ENCODE data around the gene BMPR1A. TPM values are rescaled to one million over a fixed set of nuclear protein-coding genes. Genes with fewer than 3 reads are reported as not detected.

Gene BMPR1A
- total and polyA plus RNA-seq, 2 of the 13 experiments (the other 11 are each of a cell fraction or from before 2014, with no cell fraction given) = 17.8 to 44.2 TPM

DNA sequence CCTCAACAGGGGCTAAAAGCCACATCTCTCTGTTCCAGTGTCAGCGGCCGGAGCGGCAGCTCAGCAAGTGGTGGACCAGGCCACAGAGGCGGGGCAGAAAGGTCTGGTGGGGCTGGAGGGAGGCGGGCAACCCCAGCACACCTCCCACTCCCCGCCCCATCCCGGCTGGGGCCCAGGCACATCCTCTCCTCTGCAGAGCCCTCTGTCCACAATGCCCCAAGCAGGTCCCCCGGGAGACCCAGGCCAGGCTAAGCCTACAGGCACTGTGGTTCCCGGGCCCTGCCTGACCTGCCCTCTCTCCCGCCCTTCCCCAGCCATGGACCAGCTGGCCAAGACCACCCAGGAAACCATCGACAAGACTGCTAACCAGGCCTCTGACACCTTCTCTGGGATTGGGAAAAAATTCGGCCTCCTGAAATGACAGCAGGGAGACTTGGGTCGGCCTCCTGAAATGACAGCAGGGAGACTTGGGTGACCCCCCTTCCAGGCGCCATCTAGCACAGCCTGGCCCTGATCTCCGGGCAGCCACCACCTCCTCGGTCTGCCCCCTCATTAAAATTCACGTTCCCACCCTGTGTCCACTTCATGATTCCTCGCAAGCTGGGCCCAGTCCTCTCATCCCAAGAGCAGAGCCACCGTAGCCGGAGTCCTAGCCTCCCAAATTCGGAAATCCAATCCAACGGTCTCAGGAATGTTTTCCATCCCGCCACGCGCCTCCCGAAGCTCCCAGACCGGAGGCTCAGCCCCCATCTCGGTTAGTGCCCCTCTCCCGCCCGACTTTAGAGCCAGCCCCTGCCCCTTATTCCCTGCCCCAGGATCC is 214.0 kb downstream of the BMPR1A start:
- DNase-seq (ENCODE audit: low spot score) = no peak
- H3K9ac ChIP-seq (ENCODE audit: insufficient read depth, low read depth, low read length) = no peak overlapping the region
- no peaks in the 10 kb centered on the region for H3K9me3 ChIP-seq (ENCODE audit: low read length)
- ATAC-seq = peak; percentile 6
- H3K4me1 ChIP-seq (ENCODE audit: insufficient read depth, low read length) = peaks cover 28% of the 10 kb centered on the region
- CTCF ChIA-PET (ENCODE audit: low intra/inter-chr PET ratio, low total read pairs) = no interaction called here
- BruUV-seq (replicated peaks) = no TSS peak
- in situ Hi-C loops (cut with HindIII; ENCODE audit: extremely low pct_ligation_motif_present, low pct_unique_long_range_greater_than_20kb) (no loop called here), intact Hi-C loops (cut with micrococcal nuclease; ENCODE audit: unreplicated experiment) (no loop called here)
- H3K27me3 ChIP-seq (ENCODE audit: control insufficient read depth in 1 of 2, insufficient read depth in 2 of 2, low read length in 2 of 2) = peaks cover 5 to 52% of the 10 kb centered on the region in 2 experiments; a peak in 3 of 5 replicates
- no peak overlapping the region for H2AFZ ChIP-seq (ENCODE audit: low read length)
- no peaks in the 10 kb centered on the region for H3K79me2 ChIP-seq (ENCODE audit: insufficient read depth, low read length)
- no peaks in the 10 kb centered on the region for H3K36me3 ChIP-seq (replicated peaks in 1 of 2; ENCODE audit: control insufficient read depth in 1 of 2, insufficient read depth in 2 of 2, low read length in 2 of 2)
- peak overlapping the region in 1 of 3 experiments; percentile 8; a peak in 1 of 6 replicates for H3K4me3 ChIP-seq (replicated peaks in 1 of 3; ENCODE audit: insufficient read depth in 1 of 3, low read depth in 2 of 3, low read length in 3 of 3)
- peak overlapping the region; percentile 33; the same call in 1 of the 2 replicates for H3K4me2 ChIP-seq (ENCODE audit: low read depth, low read length)
- POLR2A ChIA-PET = no interaction called here
- no peak for TF ChIP-seq HOXA9 (CRISPR knock-in tag; IDR thresholded peaks at IDR 0.05; ENCODE audit: borderline replicate concordance)
- FAIRE-seq = no peak
- no peak overlapping the region for H3K27ac ChIP-seq (ENCODE audit: extremely low read length, insufficient read depth, low read length)
- no peaks in the 10 kb centered on the region for H4K20me1 ChIP-seq (ENCODE audit: insufficient read depth, low read length)
- WGBS (ENCODE audit: low lambda C conversion rate) = 41% methylated on average over 23 of the region's 30 CpGs

DNA sequence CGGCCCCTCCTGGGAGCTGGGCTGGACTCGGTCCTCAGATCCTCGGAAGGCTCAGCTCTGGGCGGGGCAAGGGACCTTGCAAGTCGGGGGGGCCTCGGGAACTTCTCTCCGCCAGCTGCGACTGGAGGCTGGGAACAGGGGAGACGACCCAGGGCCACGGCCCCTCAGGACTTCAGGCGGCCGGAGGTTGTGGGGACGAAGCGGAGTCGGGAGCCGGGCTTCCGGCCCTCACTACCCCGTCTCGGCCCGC is 214.5 kb downstream of the BMPR1A start:
- Histone ChIP-seq H3K36me3 (replicated peaks in 1 of 2; ENCODE audit: control insufficient read depth in 1 of 2, insufficient read depth in 2 of 2, low read length in 2 of 2) (no peaks in the 10 kb centered on the region), H2AFZ (ENCODE audit: low read length) (no peak overlapping the region), H3K9ac (ENCODE audit: insufficient read depth, low read depth, low read length) (no peak overlapping the region), H3K4me3 (replicated peaks in 1 of 3; ENCODE audit: insufficient read depth in 1 of 3, low read depth in 2 of 3, low read length in 3 of 3) (no peak overlapping the region), H3K27me3 (ENCODE audit: control insufficient read depth in 1 of 2, insufficient read depth in 2 of 2, low read length in 2 of 2) (peaks cover 5 to 52% of the 10 kb centered on the region in 2 experiments; a peak in 3 of 5 replicates), H3K4me2 (ENCODE audit: low read depth, low read length) (no peak overlapping the region), H3K4me1 (ENCODE audit: insufficient read depth, low read length) (peaks cover 23% of the 10 kb centered on the region), H4K20me1 (ENCODE audit: insufficient read depth, low read length) (no peaks in the 10 kb centered on the region), H3K9me3 (ENCODE audit: low read length) (no peaks in the 10 kb centered on the region), H3K79me2 (ENCODE audit: insufficient read depth, low read length) (no peaks in the 10 kb centered on the region), H3K27ac (ENCODE audit: extremely low read length, insufficient read depth, low read length) (no peak overlapping the region)
- POLR2A ChIA-PET = no interaction called here
- CTCF ChIA-PET (ENCODE audit: low intra/inter-chr PET ratio, low total read pairs) = no interaction called here
- no peak for ATAC-seq
- in situ Hi-C loops (cut with HindIII; ENCODE audit: extremely low pct_ligation_motif_present, low pct_unique_long_range_greater_than_20kb) = no loop called here
- DNase-seq (ENCODE audit: low spot score) = no peak
- TF ChIP-seq ZNF816 (CRISPR knock-in tag; IDR thresholded peaks at IDR 0.05; ENCODE audit: borderline replicate concordance) = no peak
- TF ChIP-seq, protein P1, sequence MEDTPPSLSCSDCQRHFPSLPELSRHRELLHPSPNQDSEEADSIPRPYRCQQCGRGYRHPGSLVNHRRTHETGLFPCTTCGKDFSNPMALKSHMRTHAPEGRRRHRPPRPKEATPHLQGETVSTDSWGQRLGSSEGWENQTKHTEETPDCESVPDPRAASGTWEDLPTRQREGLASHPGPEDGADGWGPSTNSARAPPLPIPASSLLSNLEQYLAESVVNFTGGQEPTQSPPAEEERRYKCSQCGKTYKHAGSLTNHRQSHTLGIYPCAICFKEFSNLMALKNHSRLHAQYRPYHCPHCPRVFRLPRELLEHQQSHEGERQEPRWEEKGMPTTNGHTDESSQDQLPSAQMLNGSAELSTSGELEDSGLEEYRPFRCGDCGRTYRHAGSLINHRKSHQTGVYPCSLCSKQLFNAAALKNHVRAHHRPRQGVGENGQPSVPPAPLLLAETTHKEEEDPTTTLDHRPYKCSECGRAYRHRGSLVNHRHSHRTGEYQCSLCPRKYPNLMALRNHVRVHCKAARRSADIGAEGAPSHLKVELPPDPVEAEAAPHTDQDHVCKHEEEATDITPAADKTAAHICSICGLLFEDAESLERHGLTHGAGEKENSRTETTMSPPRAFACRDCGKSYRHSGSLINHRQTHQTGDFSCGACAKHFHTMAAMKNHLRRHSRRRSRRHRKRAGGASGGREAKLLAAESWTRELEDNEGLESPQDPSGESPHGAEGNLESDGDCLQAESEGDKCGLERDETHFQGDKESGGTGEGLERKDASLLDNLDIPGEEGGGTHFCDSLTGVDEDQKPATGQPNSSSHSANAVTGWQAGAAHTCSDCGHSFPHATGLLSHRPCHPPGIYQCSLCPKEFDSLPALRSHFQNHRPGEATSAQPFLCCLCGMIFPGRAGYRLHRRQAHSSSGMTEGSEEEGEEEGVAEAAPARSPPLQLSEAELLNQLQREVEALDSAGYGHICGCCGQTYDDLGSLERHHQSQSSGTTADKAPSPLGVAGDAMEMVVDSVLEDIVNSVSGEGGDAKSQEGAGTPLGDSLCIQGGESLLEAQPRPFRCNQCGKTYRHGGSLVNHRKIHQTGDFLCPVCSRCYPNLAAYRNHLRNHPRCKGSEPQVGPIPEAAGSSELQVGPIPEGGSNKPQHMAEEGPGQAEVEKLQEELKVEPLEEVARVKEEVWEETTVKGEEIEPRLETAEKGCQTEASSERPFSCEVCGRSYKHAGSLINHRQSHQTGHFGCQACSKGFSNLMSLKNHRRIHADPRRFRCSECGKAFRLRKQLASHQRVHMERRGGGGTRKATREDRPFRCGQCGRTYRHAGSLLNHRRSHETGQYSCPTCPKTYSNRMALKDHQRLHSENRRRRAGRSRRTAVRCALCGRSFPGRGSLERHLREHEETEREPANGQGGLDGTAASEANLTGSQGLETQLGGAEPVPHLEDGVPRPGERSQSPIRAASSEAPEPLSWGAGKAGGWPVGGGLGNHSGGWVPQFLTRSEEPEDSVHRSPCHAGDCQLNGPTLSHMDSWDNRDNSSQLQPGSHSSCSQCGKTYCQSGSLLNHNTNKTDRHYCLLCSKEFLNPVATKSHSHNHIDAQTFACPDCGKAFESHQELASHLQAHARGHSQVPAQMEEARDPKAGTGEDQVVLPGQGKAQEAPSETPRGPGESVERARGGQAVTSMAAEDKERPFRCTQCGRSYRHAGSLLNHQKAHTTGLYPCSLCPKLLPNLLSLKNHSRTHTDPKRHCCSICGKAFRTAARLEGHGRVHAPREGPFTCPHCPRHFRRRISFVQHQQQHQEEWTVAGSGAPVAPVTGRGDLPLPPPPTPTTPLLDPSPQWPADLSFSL (CRISPR knock-in tag; IDR thresholded peaks at IDR 0.05) = no peak
- intact Hi-C loops (cut with micrococcal nuclease; ENCODE audit: unreplicated experiment) = no loop called here
- BruUV-seq (replicated peaks) = no TSS peak
- no peak for FAIRE-seq
- 90% methylated on average over 8 of the region's 20 CpGs for WGBS (ENCODE audit: low lambda C conversion rate)

Data from HepG2 (cell line).